Measurements from ENCODE around the gene P4HB. TPM values are rescaled to one million over a fixed set of nuclear protein-coding genes. Genes with fewer than 3 reads are reported as not detected.

The P4HB gene
- total and polyA plus RNA-seq, 10 of the 15 experiments (the other 5 are each of a cell fraction or from before 2014, with no cell fraction given): 4.7 to 549 (median 361) TPM

- ATAC-seq: peak; percentile 8; the same call in 2 of the 3 replicates
- in situ Hi-C loops (cut with MboI) (no loop called here), intact Hi-C loops (cut with micrococcal nuclease; ENCODE audit: unreplicated experiment) (no loop called here)
- SMC1A ChIA-PET (ENCODE audit: uncharacterized antibody, unreplicated experiment): interaction anchor here (0.7 kb wide), 1 partner anchor 129 kb away, joined by 3 read pairs; no protein-coding TSS in a partner anchor
- POLR2A ChIA-PET: interaction anchor here (0.6 to 1.2 kb wide), 3 partner anchors 15 to 281 kb away, joined by 3 to 7 read pairs (median 6); no protein-coding TSS in a partner anchor
- H4K20me1 ChIP-seq (ENCODE audit: control insufficient read depth, insufficient read depth): peaks cover 3% of the 10 kb centered on the region; the same call in 1 of the 2 replicates
- H3K4me3 ChIP-seq: no peak overlapping the region
- H3K27me3 ChIP-seq (replicated peaks in 1 of 2; ENCODE audit: control insufficient read depth in 2 of 2, insufficient read depth in 2 of 2, low read length in 1 of 2): no peaks in the 10 kb centered on the region
- CTCF ChIA-PET: interaction anchor here (0.6 kb wide), 1 partner anchor 51 kb away, joined by 4 read pairs; no protein-coding TSS in a partner anchor
- FAIRE-seq: no peak
- no peak for DNase-seq (ENCODE audit: low read depth, low spot score)
- no TSS peak for BruUV-seq (replicated peaks)
- RAD21 ChIA-PET (ENCODE audit: unreplicated experiment): interaction anchor here (1.2 kb wide), 1 partner anchor 22 kb away, joined by 3 read pairs; the partner anchor contains the start of gene MCRIP1
- 0 out of 2 replicates have a peak overlapping the region, but pooled peaks have one; percentile 17 for H3K4me2 ChIP-seq (ENCODE audit: control insufficient read depth, insufficient read depth)
- no peaks in the 10 kb centered on the region for H3K9me3 ChIP-seq (replicated peaks; ENCODE audit: control insufficient read depth, insufficient read depth, low read length)
- peaks cover 28 to 42% of the 10 kb centered on the region in 2 experiments for H3K36me3 ChIP-seq (ENCODE audit: control insufficient read depth in 2 of 2, insufficient read depth in 2 of 2, low read length in 1 of 2)
- peaks cover 18% of the 10 kb centered on the region for H3K4me1 ChIP-seq (ENCODE audit: control insufficient read depth, insufficient read depth, low read length)
- peaks cover 34% of the 10 kb centered on the region for H3K79me2 ChIP-seq (ENCODE audit: control insufficient read depth, insufficient read depth, low read length)
- H2AFZ ChIP-seq (ENCODE audit: control insufficient read depth, low read depth, low read length): no peak overlapping the region
- WGBS (ENCODE audit: insufficient coverage, insufficient replicate concordance, low lambda C conversion rate, missing lambda C conversion rate): 95% methylated on average over 29 of the region's 29 CpGs
- H3K9ac ChIP-seq (ENCODE audit: control insufficient read depth, insufficient read depth, low read length): no peak overlapping the region
- no peak overlapping the region for H3K27ac ChIP-seq (ENCODE audit: control insufficient read depth, insufficient read depth)
- TF ChIP-seq NFIC (IDR thresholded peaks at IDR 0.05; ENCODE audit: low read depth, low read length) (no peak), CTCF (IDR thresholded peaks at IDR 0.05 in 2 of 3, conservative IDR thresholded peaks at IDR 0.05 in 1 of 3; ENCODE audit: control insufficient read depth in 2 of 3, extremely low read depth in 1 of 3, insufficient read depth in 1 of 3, low read depth in 3 of 3, low read length in 3 of 3) (0 out of 6 replicates have a peak, but pooled peaks of 1 of the 3 experiments have one; percentile 2), POLR2AphosphoS2 (IDR thresholded peaks at IDR 0.05; ENCODE audit: low read depth, low read length) (0 out of 2 replicates have a peak, but pooled peaks have one; percentile 36), POLR2A (IDR thresholded peaks at IDR 0.05; ENCODE audit: low read depth, low read length) (peak; percentile 39; the same call in 1 of the 2 replicates)
- TF ChIP-seq, protein P1, sequence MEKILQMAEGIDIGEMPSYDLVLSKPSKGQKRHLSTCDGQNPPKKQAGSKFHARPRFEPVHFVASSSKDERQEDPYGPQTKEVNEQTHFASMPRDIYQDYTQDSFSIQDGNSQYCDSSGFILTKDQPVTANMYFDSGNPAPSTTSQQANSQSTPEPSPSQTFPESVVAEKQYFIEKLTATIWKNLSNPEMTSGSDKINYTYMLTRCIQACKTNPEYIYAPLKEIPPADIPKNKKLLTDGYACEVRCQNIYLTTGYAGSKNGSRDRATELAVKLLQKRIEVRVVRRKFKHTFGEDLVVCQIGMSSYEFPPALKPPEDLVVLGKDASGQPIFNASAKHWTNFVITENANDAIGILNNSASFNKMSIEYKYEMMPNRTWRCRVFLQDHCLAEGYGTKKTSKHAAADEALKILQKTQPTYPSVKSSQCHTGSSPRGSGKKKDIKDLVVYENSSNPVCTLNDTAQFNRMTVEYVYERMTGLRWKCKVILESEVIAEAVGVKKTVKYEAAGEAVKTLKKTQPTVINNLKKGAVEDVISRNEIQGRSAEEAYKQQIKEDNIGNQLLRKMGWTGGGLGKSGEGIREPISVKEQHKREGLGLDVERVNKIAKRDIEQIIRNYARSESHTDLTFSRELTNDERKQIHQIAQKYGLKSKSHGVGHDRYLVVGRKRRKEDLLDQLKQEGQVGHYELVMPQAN (conservative IDR thresholded peaks at IDR 0.05): no peak
These were observed 5.2 kb downstream of the P4HB start for GRCh38 chr17:81854974-81855774.
